Left ventricle myocardium inferior (tissue), 1 donor: ENCODE results near the gene MUC21. TPM values are rescaled to one million over a fixed set of nuclear protein-coding genes. Genes with fewer than 3 reads are reported as not detected.
A peak's percentile ranks its signal among the peaks of the same experiment; 100 is the strongest.

ENCODE experiments used
- DNase-seq: peaks from one replicate; pipeline ENCODE4 v3.0.0-alpha.2; 2020
- H3K27ac ChIP-seq: fragments of 200-600 bp; replicated peaks from 2 replicates; pipeline ENCODE4 v1.8.0; 2021
- H3K27me3 ChIP-seq: fragments of 200-600 bp; 2 replicates; pipeline ENCODE4 v1.8.0; 2021; ENCODE audit warnings: low read depth
- H3K36me3 ChIP-seq: fragments of 200-600 bp; 2 replicates; pipeline ENCODE4 v1.8.0; 2021
- H3K4me1 ChIP-seq: fragments of 200-600 bp; 2 replicates; pipeline ENCODE4 v1.8.0; 2021
- H3K4me3 ChIP-seq: fragments of 200-600 bp; 2 replicates; pipeline ENCODE4 v1.8.0; 2021; ENCODE audit warnings: mild to moderate bottlenecking, moderate library complexity
- H3K9me3 ChIP-seq: fragments of 200-600 bp; replicated peaks from 2 replicates; pipeline ENCODE4 v1.8.0; 2021
- CTCF ChIP-seq: fragments of 200-600 bp; IDR thresholded peaks from 2 replicates; pipeline ENCODE4 v1.8.0; 2021; ENCODE audit warnings: antibody characterized with exemption, mild to moderate bottlenecking, borderline replicate concordance
- intact Hi-C: fragments of 100-400 bp; cut with micrococcal nuclease; formaldehyde crosslinking; loops from one replicate; pipeline ENCODE4 v1.11.0; 2022
- total RNA-seq: library from RNA; stranded (reverse); fragmentation: NEBNext Ultra II Directional; extraction: Animal tissue kit (Norgen Biotek cat#: 25700); gene quantifications from one replicate; pipeline ENCODE4 v1.2.1, GENCODE V29; 2021
- donor health status: DM: no; HTN: yes; CAD: no; lungs with severe emphysema.

MUC21 gene
- total RNA-seq, 1 donor from 2014 or later = not detected

- no peak for TF ChIP-seq CTCF
- peaks cover 11% of the 10 kb centered on the region for H3K4me1 ChIP-seq
- DNase-seq = no peak
- no peaks in the 10 kb centered on the region for H3K36me3 ChIP-seq
- no peaks in the 10 kb centered on the region for H3K9me3 ChIP-seq
- no peak within 1 kb of the TSS for H3K4me3 ChIP-seq
- H3K27me3 ChIP-seq = peaks cover 12% of the 10 kb centered on the region
- H3K27ac ChIP-seq = no peak within 1 kb of the TSS
- intact Hi-C loops = no loop called here
Observed at GRCh38 chr6:30940361-30940986, 43.0 kb upstream of the MUC21 start, which contains the start of gene MUCL3. MUCL3 (plus strand) TSS chr6:30940973; CDS start chr6:30941000, 27 bp downstream.

GRCh38 chr6:30942338-30943060 is 41.0 kb upstream of the MUC21 start:
- peak; percentile 65 for DNase-seq
- peak; percentile 52 for TF ChIP-seq CTCF
- Histone ChIP-seq H3K4me3 (peak overlapping the region; percentile 6), H3K9me3 (no peaks in the 10 kb centered on the region), H3K36me3 (no peaks in the 10 kb centered on the region), H3K27me3 (peaks cover 9% of the 10 kb centered on the region), H3K4me1 (peaks cover 11% of the 10 kb centered on the region), H3K27ac (no peak overlapping the region)
- intact Hi-C loops = no loop called here

GRCh38 chr6:30944051-30944450 is 39.5 kb upstream of the MUC21 start:
- intact Hi-C loops = no loop called here
- no peak for DNase-seq
- TF ChIP-seq CTCF = no peak
- H3K27ac ChIP-seq = no peak overlapping the region
- peaks cover 11% of the 10 kb centered on the region for H3K4me1 ChIP-seq
- H3K27me3 ChIP-seq = no peaks in the 10 kb centered on the region
- no peaks in the 10 kb centered on the region for H3K9me3 ChIP-seq
- no peak overlapping the region for H3K4me3 ChIP-seq
- no peaks in the 10 kb centered on the region for H3K36me3 ChIP-seq

- DNase-seq = no peak
- Histone ChIP-seq H3K4me1 (peaks cover 11% of the 10 kb centered on the region), H3K27ac (no peak overlapping the region), H3K27me3 (no peaks in the 10 kb centered on the region), H3K36me3 (no peaks in the 10 kb centered on the region), H3K4me3 (no peak overlapping the region), H3K9me3 (no peaks in the 10 kb centered on the region)
- intact Hi-C loops = no loop called here
- no peak for TF ChIP-seq CTCF
Observed at GRCh38 chr6:30945281-30945680, 38.2 kb upstream of the MUC21 start.

GRCh38 chr6:30947231-30947630 is 36.3 kb upstream of the MUC21 start:
- Histone ChIP-seq H3K4me1 (peaks cover 9% of the 10 kb centered on the region), H3K4me3 (no peak overlapping the region), H3K27ac (no peak overlapping the region), H3K36me3 (no peaks in the 10 kb centered on the region), H3K27me3 (no peaks in the 10 kb centered on the region), H3K9me3 (no peaks in the 10 kb centered on the region)
- TF ChIP-seq CTCF = no peak
- no peak for DNase-seq
- intact Hi-C loops = no loop called here
